Measurements from ENCODE around the gene TFF3. TPM values are rescaled to one million over a fixed set of nuclear protein-coding genes. Genes with fewer than 3 reads are reported as not detected.

TFF3 gene
- total RNA-seq, 4 donors from 2014 or later: 1.8 to 23.6 (median 11.6) TPM

DNA sequence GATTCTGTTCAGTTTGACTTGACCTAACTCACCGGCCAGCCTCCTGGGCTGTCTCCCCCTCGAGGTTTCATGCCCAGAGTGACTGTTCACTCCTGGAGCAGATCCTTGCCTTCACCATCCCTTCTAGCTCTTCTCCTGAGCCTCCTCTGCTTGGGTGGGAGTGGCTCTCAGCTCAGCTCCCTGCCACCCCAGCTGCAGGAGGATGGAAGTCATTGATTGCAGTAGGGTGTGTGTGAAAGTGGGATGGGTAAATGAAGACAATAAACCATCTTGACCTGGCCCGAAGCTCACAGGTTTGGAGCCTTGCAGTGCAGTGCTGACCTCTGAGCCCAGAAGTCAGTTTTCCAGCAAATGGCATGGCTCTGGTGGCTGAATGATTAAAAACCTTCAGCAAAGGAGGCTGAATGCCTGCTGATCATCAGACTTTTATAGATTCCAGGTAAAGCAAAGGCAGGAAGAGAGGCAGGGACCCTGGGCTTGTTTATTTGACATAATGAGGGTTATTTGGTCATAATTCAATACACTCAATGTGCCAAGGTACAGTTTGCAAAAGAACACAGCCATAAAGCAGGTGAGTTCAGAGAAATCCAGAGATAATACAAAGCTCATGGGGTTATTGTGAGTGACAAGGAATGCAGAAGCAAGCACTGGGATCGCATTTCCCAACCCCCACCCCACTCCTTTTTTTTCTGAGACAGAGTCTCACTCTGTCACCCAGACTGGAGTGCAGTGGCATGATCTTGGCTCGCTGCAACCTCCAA lies 17.5 kb upstream of the TFF3 start:
- ATAC-seq (ENCODE audit: low FRiP score): no peak
- no peak for DNase-seq (ENCODE audit: low spot score)
- TF ChIP-seq, protein P1, sequence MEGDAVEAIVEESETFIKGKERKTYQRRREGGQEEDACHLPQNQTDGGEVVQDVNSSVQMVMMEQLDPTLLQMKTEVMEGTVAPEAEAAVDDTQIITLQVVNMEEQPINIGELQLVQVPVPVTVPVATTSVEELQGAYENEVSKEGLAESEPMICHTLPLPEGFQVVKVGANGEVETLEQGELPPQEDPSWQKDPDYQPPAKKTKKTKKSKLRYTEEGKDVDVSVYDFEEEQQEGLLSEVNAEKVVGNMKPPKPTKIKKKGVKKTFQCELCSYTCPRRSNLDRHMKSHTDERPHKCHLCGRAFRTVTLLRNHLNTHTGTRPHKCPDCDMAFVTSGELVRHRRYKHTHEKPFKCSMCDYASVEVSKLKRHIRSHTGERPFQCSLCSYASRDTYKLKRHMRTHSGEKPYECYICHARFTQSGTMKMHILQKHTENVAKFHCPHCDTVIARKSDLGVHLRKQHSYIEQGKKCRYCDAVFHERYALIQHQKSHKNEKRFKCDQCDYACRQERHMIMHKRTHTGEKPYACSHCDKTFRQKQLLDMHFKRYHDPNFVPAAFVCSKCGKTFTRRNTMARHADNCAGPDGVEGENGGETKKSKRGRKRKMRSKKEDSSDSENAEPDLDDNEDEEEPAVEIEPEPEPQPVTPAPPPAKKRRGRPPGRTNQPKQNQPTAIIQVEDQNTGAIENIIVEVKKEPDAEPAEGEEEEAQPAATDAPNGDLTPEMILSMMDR (IDR thresholded peaks at IDR 0.05): no peak

GRCh38 chr21:42331660-42332059 lies 16.5 kb upstream of the TFF3 start:
- no peak for ATAC-seq (ENCODE audit: low FRiP score)
- no peak for DNase-seq (ENCODE audit: low spot score)
- TF ChIP-seq, protein P1 (IDR thresholded peaks at IDR 0.05): no peak

- ATAC-seq (ENCODE audit: low FRiP score) (no peak), DNase-seq (ENCODE audit: low spot score) (no peak)
- TF ChIP-seq, protein P1 (IDR thresholded peaks at IDR 0.05): no peak
Observed at GRCh38 chr21:42330380-42331371, 15.5 kb upstream of the TFF3 start.

DNA sequence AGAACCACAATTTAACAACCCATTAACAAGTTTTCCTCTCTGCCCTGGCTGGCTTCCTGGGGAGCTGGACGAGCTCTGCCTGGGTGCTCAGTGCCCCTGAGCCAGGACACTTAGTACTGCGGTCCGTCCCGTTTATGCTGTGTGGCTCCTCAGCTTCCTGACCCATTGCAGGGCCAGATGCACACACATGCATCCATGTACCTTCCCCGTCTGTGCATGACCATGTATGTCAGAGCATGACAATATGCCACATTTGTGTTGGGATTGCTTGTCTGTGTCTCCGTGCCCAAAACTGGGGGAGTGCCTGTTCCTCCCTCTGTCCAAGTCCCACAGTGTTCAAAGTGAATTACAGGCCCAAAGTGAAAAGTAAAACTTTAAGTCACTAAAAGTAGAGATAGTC lies 9.7 kb upstream of the TFF3 start:
- no peak for ATAC-seq (ENCODE audit: low FRiP score)
- TF ChIP-seq, protein P1 (IDR thresholded peaks at IDR 0.05): no peak
- no peak for DNase-seq (ENCODE audit: low spot score)

GRCh38 chr21:42321845-42322244 lies 6.6 kb upstream of the TFF3 start:
- DNase-seq (ENCODE audit: low spot score) (no peak), ATAC-seq (ENCODE audit: low FRiP score) (no peak)
- TF ChIP-seq, protein P1 (IDR thresholded peaks at IDR 0.05): no peak

- ATAC-seq (ENCODE audit: low FRiP score) (no peak), DNase-seq (ENCODE audit: low spot score) (no peak)
- TF ChIP-seq, protein P1 (IDR thresholded peaks at IDR 0.05): no peak
Observed at GRCh38 chr21:42321231-42321630, 6.0 kb upstream of the TFF3 start.

Data from omental fat pad (tissue), 4 donors.